GM23248 (cell line): ENCODE results near the gene KLHL30.

Experiments used
- EZH2 ChIP-seq: fragments of 200-600 bp; sonication (generic); IDR thresholded peaks from 2 replicates; pipeline ENCODE4 v1.6.1; 2018; ENCODE audit warnings: antibody characterized with exemption, mild to moderate bottlenecking; ENCODE audit not compliant: insufficient read depth, poor library complexity, severe bottlenecking
- EZH2phosphoT487 ChIP-seq: fragments of 200-600 bp; sonication (generic); IDR thresholded peaks from 2 replicates; pipeline ENCODE4 v1.6.1; 2018; ENCODE audit warnings: antibody characterized with exemption, moderate library complexity, mild to moderate bottlenecking, low read depth; ENCODE audit not compliant: insufficient read depth

- TF ChIP-seq EZH2phosphoT487, result no peak
- TF ChIP-seq EZH2, result no peak
These were observed 12.2 kb downstream of the KLHL30 start for GRCh38 chr2:238150686-238151085.
